A673 (cell line): ENCODE measurements around the gene CST4. TPM values are rescaled to one million over a fixed set of nuclear protein-coding genes. Genes with fewer than 3 reads are reported as not detected.
"Not testable (repeated sequence)": the region's sequence is repeated elsewhere in the genome, so short reads cannot be mapped to it uniquely, and the experiment has no call there.

Experiments used
- BruUV-seq: library from RNA; stranded (reverse); fragments of 400-500 nt; replicated peaks from 2 replicates; lab custom pipeline; 2021; lab: Mats Ljungman, UMichigan
- CTCF ChIA-PET: fragments of 300-600 bp; sonication (Branson Sonifier 250); formaldehyde crosslinking; loops from one replicate; lab custom pipeline; 2022; ENCODE audit warnings: antibody characterized with exemption; lab: Charles Lee
- POLR2A ChIA-PET: fragments of 300-600 bp; sonication (Branson Sonifier 250); formaldehyde crosslinking; loops from one replicate; lab custom pipeline; 2022; ENCODE audit warnings: antibody characterized with exemption; ENCODE audit not compliant: low non-redundant PET; lab: Charles Lee
- DNase-seq: peaks from one replicate; pipeline ENCODE4 v3.0.0-alpha.2; 2015; ENCODE audit warnings: low spot score
- H3K27ac ChIP-seq: fragments of 200-600 bp; sonication (generic); 2 replicates; pipeline ENCODE4 v1.5.1; 2016; ENCODE audit warnings: mixed run types, low read depth, mild to moderate bottlenecking, mixed read lengths, antibody characterized with exemption, low read length; ENCODE audit not compliant: poor library complexity, severe bottlenecking
- H3K27me3 ChIP-seq: fragments of 200-600 bp; sonication (generic); replicated peaks from 2 replicates; pipeline ENCODE4 v1.6.1; 2017; ENCODE audit warnings: mixed run types, low read depth, mild to moderate bottlenecking, mixed read lengths, antibody characterized with exemption, low read length; ENCODE audit not compliant: insufficient read depth, poor library complexity
- H3K36me3 ChIP-seq: fragments of 200-600 bp; sonication (generic); 2 replicates; pipeline ENCODE4 v1.6.1; 2016; ENCODE audit warnings: mixed run types, mild to moderate bottlenecking, mixed read lengths, antibody characterized with exemption, low read length; ENCODE audit not compliant: insufficient read depth, poor library complexity, severe bottlenecking
- H3K4me1 ChIP-seq: fragments of 200-600 bp; sonication (generic); 2 replicates; pipeline ENCODE4 v1.6.1; 2017; ENCODE audit warnings: mixed run types, mild to moderate bottlenecking, mixed read lengths, antibody characterized with exemption, low read length; ENCODE audit not compliant: insufficient read depth, poor library complexity, severe bottlenecking
- H3K4me3 ChIP-seq: fragments of 200-600 bp; sonication (generic); 2 replicates; pipeline ENCODE4 v1.5.1; 2016; ENCODE audit warnings: low read depth, mixed run types, mild to moderate bottlenecking, mixed read lengths, low read length; ENCODE audit not compliant: poor library complexity, severe bottlenecking
- H3K9me3 ChIP-seq: fragments of 200-600 bp; sonication (generic); 2 replicates; pipeline ENCODE4 v1.6.1; 2016; ENCODE audit warnings: mixed run types, low read depth, mild to moderate bottlenecking, mixed read lengths, antibody characterized with exemption, low read length; ENCODE audit not compliant: poor library complexity, severe bottlenecking
- CTCF ChIP-seq: fragments of 300-800, 200-600 bp; sonication (generic); conservative IDR thresholded peaks from 2 replicates; pipeline ENCODE4 v1.5.1; 2017; ENCODE audit warnings: low read depth, mild to moderate bottlenecking, antibody characterized with exemption, low read length, moderate library complexity, mixed read lengths
- EZH2 ChIP-seq: fragments of 200-600 bp; sonication (generic); IDR thresholded peaks from 2 replicates; pipeline ENCODE4 v1.6.1; 2017; ENCODE audit warnings: borderline replicate concordance, low read depth, mild to moderate bottlenecking, mixed read lengths, antibody characterized with exemption, low read length; ENCODE audit not compliant: poor library complexity, severe bottlenecking
- intact Hi-C: fragments of 100-400 bp; cut with micrococcal nuclease; formaldehyde crosslinking; loops from one replicate; pipeline ENCODE4 v1.10.0; 2022; ENCODE audit not compliant: unreplicated experiment
- total RNA-seq: library from RNA; stranded (reverse); gene quantifications from 2 replicates; pipeline ENCODE4 v1.2.3, GENCODE V29; 2021

CST4 gene
- total RNA-seq, 1 experiment from 2014 or later: not detected

- BruUV-seq, H3K9me3 ChIP-seq, H3K4me3 ChIP-seq, H3K27ac ChIP-seq, H3K36me3 ChIP-seq, intact Hi-C loops, CTCF ChIA-PET, H3K27me3 ChIP-seq, DNase-seq, H3K4me1 ChIP-seq, POLR2A ChIA-PET: not testable (repeated sequence)
Measured at GRCh38 chr20:23711778-23712177, 22.9 kb upstream of the CST4 start.

GRCh38 chr20:23710771-23711170 is 21.9 kb upstream of the CST4 start:
- Histone ChIP-seq H3K4me1 (no peaks in the 10 kb centered on the region), H3K27ac (no peak overlapping the region), H3K9me3 (no peaks in the 10 kb centered on the region), H3K36me3 (no peaks in the 10 kb centered on the region), H3K27me3 (no peaks in the 10 kb centered on the region), H3K4me3 (no peak overlapping the region)
- CTCF ChIA-PET: no interaction called here
- intact Hi-C loops: no loop called here
- no peak for DNase-seq
- no peak for TF ChIP-seq EZH2
- TF ChIP-seq CTCF: no peak
- BruUV-seq: no TSS peak
- POLR2A ChIA-PET: no interaction called here

- ChIA-PET CTCF (no interaction called here), POLR2A (no interaction called here)
- H3K9me3 ChIP-seq: no peaks in the 10 kb centered on the region
- TF ChIP-seq CTCF: no peak
- TF ChIP-seq EZH2: no peak
- no TSS peak for BruUV-seq
- H3K27me3 ChIP-seq: peaks cover 5% of the 10 kb centered on the region
- no peaks in the 10 kb centered on the region for H3K36me3 ChIP-seq
- DNase-seq: no peak
- no peak overlapping the region for H3K4me3 ChIP-seq
- H3K27ac ChIP-seq: no peak overlapping the region
- no peaks in the 10 kb centered on the region for H3K4me1 ChIP-seq
- intact Hi-C loops: no loop called here
Measured at GRCh38 chr20:23705895-23706294, 17.1 kb upstream of the CST4 start.

GRCh38 chr20:23702021-23702420 is 13.2 kb upstream of the CST4 start:
- Histone ChIP-seq H3K4me1 (no peaks in the 10 kb centered on the region), H3K27me3 (peaks cover 8% of the 10 kb centered on the region), H3K9me3 (no peaks in the 10 kb centered on the region), H3K36me3 (no peaks in the 10 kb centered on the region), H3K4me3 (no peak overlapping the region), H3K27ac (no peak overlapping the region)
- ChIA-PET POLR2A (no interaction called here), CTCF (no interaction called here)
- TF ChIP-seq EZH2 (no peak), CTCF (no peak)
- no TSS peak for BruUV-seq
- no peak for DNase-seq
- intact Hi-C loops: no loop called here
